ENCODE data around the gene OR4D10. TPM values are rescaled to one million over a fixed set of nuclear protein-coding genes. Genes with fewer than 3 reads are reported as not detected.
A peak's percentile ranks its signal among the peaks of the same experiment; 100 is the strongest.

OR4D10 gene
- total and polyA plus RNA-seq, 2 donors from 2014 or later: not detected

DNA sequence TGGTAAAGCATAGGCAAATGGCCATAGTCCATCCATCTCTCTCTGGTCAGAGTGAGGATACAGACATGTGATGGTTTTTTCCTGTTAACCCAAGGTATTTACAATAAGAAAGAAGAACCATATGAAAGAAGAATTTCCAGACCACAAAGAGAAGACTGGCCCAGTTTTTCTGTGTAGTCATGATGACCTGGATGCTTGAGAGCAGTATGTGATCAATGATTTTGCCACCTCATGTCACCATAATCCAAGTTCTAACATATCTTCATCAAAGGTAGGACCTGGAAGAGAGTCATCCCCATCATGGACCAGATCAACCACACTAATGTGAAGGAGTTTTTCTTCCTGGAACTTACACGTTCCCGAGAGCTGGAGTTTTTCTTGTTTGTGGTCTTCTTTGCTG, 16.5 kb upstream of the OR4D10 start, which contains the start of gene OR4D6:
Gene OR4D6 (plus strand): TSS at position 301 of the 400 bp plus-strand sequence. CDS start 0 bp downstream, at position 301.
- H3K9me3 ChIP-seq (ENCODE audit: control insufficient read depth in 2 of 3, insufficient read depth in 1 of 3, low read length in 3 of 3): no peaks in the 10 kb centered on the region
- intact Hi-C loops (cut with DNase I): no loop called here
- H3K27me3 ChIP-seq (ENCODE audit: control insufficient read depth, insufficient read depth, low read length): no peaks in the 10 kb centered on the region
- no peak within 1 kb of the TSS for H3K9ac ChIP-seq (ENCODE audit: low read length in 3 of 3)
- no peak for TF ChIP-seq CTCF (IDR thresholded peaks at IDR 0.05; ENCODE audit: borderline replicate concordance, extremely low read depth, insufficient read depth)
- FAIRE-seq (no peak), DNase-seq (no peak)
- H3K27ac ChIP-seq (ENCODE audit: low read depth in 2 of 2, low read length in 2 of 2): no peak within 1 kb of the TSS
- H3K36me3 ChIP-seq (ENCODE audit: control insufficient read depth in 2 of 3, insufficient read depth in 3 of 3, low read length in 3 of 3): no peaks in the 10 kb centered on the region
- H3K4me3 ChIP-seq (ENCODE audit: low read length in 3 of 3): no peak within 1 kb of the TSS
- no peaks in the 10 kb centered on the region for H3K4me1 ChIP-seq (ENCODE audit: control insufficient read depth in 2 of 3, insufficient read depth in 2 of 3, low read depth in 1 of 3, low read length in 3 of 3)

GRCh38 chr11:59459916-59460315, 13.2 kb upstream of the OR4D10 start:
- FAIRE-seq: no peak

GRCh38 chr11:59463190-59463641, 9.9 kb upstream of the OR4D10 start:
- peak in 3 of 5 donors; percentile 18 to 68 (median 31) for DNase-seq
- no peak overlapping the region for H3K9ac ChIP-seq (ENCODE audit: low read length in 3 of 3)
- no peak for TF ChIP-seq CTCF (IDR thresholded peaks at IDR 0.05; ENCODE audit: borderline replicate concordance, extremely low read depth, insufficient read depth)
- no peak overlapping the region for H3K27ac ChIP-seq (ENCODE audit: low read depth in 2 of 2, low read length in 2 of 2)
- FAIRE-seq: no peak
- no peaks in the 10 kb centered on the region for H3K4me1 ChIP-seq (ENCODE audit: control insufficient read depth in 2 of 3, insufficient read depth in 2 of 3, low read depth in 1 of 3, low read length in 3 of 3)
- intact Hi-C loops (cut with DNase I): no loop called here
- H3K27me3 ChIP-seq (ENCODE audit: control insufficient read depth, insufficient read depth, low read length): no peaks in the 10 kb centered on the region
- H3K9me3 ChIP-seq (ENCODE audit: control insufficient read depth in 2 of 3, insufficient read depth in 1 of 3, low read length in 3 of 3): no peaks in the 10 kb centered on the region
- H3K4me3 ChIP-seq (ENCODE audit: low read length in 3 of 3): no peak overlapping the region
- H3K36me3 ChIP-seq (ENCODE audit: control insufficient read depth in 2 of 3, insufficient read depth in 3 of 3, low read length in 3 of 3): no peaks in the 10 kb centered on the region

More at GRCh38 chr11:59459916-59460315, 13.2 kb upstream of the OR4D10 start:
- intact Hi-C loops (cut with DNase I): no loop called here
- no peak for TF ChIP-seq CTCF (IDR thresholded peaks at IDR 0.05; ENCODE audit: borderline replicate concordance, extremely low read depth, insufficient read depth)
- no peak overlapping the region for H3K4me3 ChIP-seq (ENCODE audit: low read length in 3 of 3)
- no peaks in the 10 kb centered on the region for H3K27me3 ChIP-seq (ENCODE audit: control insufficient read depth, insufficient read depth, low read length)
- DNase-seq: no peak
- H3K27ac ChIP-seq (ENCODE audit: low read depth in 2 of 2, low read length in 2 of 2): no peak overlapping the region
- no peak overlapping the region for H3K9ac ChIP-seq (ENCODE audit: low read length in 3 of 3)
- no peaks in the 10 kb centered on the region for H3K4me1 ChIP-seq (ENCODE audit: control insufficient read depth in 2 of 3, insufficient read depth in 2 of 3, low read depth in 1 of 3, low read length in 3 of 3)
- no peaks in the 10 kb centered on the region for H3K9me3 ChIP-seq (ENCODE audit: control insufficient read depth in 2 of 3, insufficient read depth in 1 of 3, low read length in 3 of 3)
- H3K36me3 ChIP-seq (ENCODE audit: control insufficient read depth in 2 of 3, insufficient read depth in 3 of 3, low read length in 3 of 3): no peaks in the 10 kb centered on the region

DNA sequence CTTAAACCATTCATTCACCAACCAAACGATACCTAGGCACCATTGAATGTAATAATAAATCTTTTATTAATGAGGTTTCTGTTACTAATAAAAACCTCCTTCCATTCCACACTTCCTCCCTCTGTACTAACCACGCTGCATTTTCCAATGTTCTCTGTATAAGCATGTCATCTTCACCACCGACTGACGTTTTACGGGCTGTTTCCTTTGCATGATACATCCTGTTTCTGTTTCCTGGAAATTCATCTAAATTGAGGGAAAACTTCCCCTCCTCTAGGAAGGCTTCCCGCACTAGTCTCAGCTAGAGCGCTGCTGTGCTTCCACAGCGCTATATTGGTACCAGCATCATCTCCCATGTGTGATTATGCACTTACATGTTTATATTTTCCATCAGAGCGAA, 2.1 kb downstream of the OR4D10 start:
- H3K27me3 ChIP-seq (ENCODE audit: control insufficient read depth, insufficient read depth, low read length): no peaks in the 10 kb centered on the region
- no peak for TF ChIP-seq CTCF (IDR thresholded peaks at IDR 0.05; ENCODE audit: borderline replicate concordance, extremely low read depth, insufficient read depth)
- FAIRE-seq (no peak), DNase-seq (peak in 1 of 5 donors; percentile 18)
- H3K36me3 ChIP-seq (ENCODE audit: control insufficient read depth in 2 of 3, insufficient read depth in 3 of 3, low read length in 3 of 3): no peaks in the 10 kb centered on the region
- H3K9me3 ChIP-seq (ENCODE audit: control insufficient read depth in 2 of 3, insufficient read depth in 1 of 3, low read length in 3 of 3): no peaks in the 10 kb centered on the region
- no peak overlapping the region for H3K4me3 ChIP-seq (ENCODE audit: low read length in 3 of 3)
- H3K4me1 ChIP-seq (ENCODE audit: control insufficient read depth in 2 of 3, insufficient read depth in 2 of 3, low read depth in 1 of 3, low read length in 3 of 3): no peaks in the 10 kb centered on the region
- no peak overlapping the region for H3K27ac ChIP-seq (ENCODE audit: low read depth in 2 of 2, low read length in 2 of 2)
- intact Hi-C loops (cut with DNase I): no loop called here
- no peak overlapping the region for H3K9ac ChIP-seq (ENCODE audit: low read length in 3 of 3)
